Effector memory CD4-positive, alpha-beta T cell (primary cell): Measurements from ENCODE around the gene LDLRAD4.

Source experiments
- DNase-seq, 3 donors: peaks; one replicate each; pipeline ENCODE4 v3.0.0-alpha.2; 2020
- H3K27ac ChIP-seq: 2 replicates; pipeline ENCODE4 v1.7.0; 2013; ENCODE audit warnings: mild to moderate bottlenecking, low read length, moderate library complexity; ENCODE audit not compliant: insufficient read depth, poor library complexity, severe bottlenecking
- H3K27me3 ChIP-seq: replicated peaks from 2 replicates; pipeline ENCODE4 v1.7.0; 2013; ENCODE audit warnings: mild to moderate bottlenecking, low read length; ENCODE audit not compliant: insufficient read depth, control insufficient read depth, poor library complexity, severe bottlenecking
- H3K36me3 ChIP-seq: 2 replicates; pipeline ENCODE4 v1.7.0; 2013; ENCODE audit warnings: mild to moderate bottlenecking, low read length, moderate library complexity; ENCODE audit not compliant: control insufficient read depth, insufficient read depth
- H3K4me1 ChIP-seq: 2 replicates; pipeline ENCODE4 v1.7.0; 2013; ENCODE audit warnings: low read length, mild to moderate bottlenecking; ENCODE audit not compliant: control insufficient read depth, insufficient read depth, poor library complexity, severe bottlenecking
- H3K4me3 ChIP-seq: 2 replicates; pipeline ENCODE4 v1.7.0; 2013; ENCODE audit warnings: low read length, low read depth, mild to moderate bottlenecking; ENCODE audit not compliant: insufficient read depth, poor library complexity, severe bottlenecking
- H3K9me3 ChIP-seq: 2 replicates; pipeline ENCODE4 v1.7.0; 2013; ENCODE audit warnings: mild to moderate bottlenecking, low read length, moderate library complexity; ENCODE audit not compliant: control insufficient read depth

The LDLRAD4 gene

GRCh38 chr18:13245481-13246000 lies 27.0 kb downstream of the LDLRAD4 start:
- H3K27ac ChIP-seq = no peak overlapping the region
- no peaks in the 10 kb centered on the region for H3K27me3 ChIP-seq
- H3K4me3 ChIP-seq = no peak overlapping the region
- H3K36me3 ChIP-seq = no peaks in the 10 kb centered on the region
- H3K9me3 ChIP-seq = no peaks in the 10 kb centered on the region
- no peaks in the 10 kb centered on the region for H3K4me1 ChIP-seq
- no peak for DNase-seq

DNA sequence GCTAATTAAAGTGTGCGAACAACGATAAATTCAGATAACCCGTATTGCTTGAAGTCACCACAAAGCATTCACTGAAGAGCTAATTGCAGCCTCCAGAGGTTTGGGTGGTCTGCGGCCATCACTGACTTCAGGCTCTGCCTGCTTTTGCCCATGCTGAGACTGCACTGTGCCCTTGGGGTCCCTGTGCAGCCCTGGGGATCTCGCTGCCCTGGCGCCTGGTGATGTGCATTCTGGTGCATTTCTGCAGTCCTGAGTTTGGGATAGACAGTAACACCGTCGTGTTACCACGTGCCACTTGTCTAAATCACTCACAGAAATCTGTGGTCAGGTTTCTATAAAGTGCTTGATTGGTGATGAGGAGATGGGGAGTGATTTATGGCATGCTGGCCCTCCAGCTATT lies 27.6 kb downstream of the LDLRAD4 start:
- no peaks in the 10 kb centered on the region for H3K9me3 ChIP-seq
- no peaks in the 10 kb centered on the region for H3K27me3 ChIP-seq
- no peak overlapping the region for H3K27ac ChIP-seq
- H3K4me3 ChIP-seq = no peak overlapping the region
- no peaks in the 10 kb centered on the region for H3K36me3 ChIP-seq
- no peaks in the 10 kb centered on the region for H3K4me1 ChIP-seq
- DNase-seq = no peak

DNA sequence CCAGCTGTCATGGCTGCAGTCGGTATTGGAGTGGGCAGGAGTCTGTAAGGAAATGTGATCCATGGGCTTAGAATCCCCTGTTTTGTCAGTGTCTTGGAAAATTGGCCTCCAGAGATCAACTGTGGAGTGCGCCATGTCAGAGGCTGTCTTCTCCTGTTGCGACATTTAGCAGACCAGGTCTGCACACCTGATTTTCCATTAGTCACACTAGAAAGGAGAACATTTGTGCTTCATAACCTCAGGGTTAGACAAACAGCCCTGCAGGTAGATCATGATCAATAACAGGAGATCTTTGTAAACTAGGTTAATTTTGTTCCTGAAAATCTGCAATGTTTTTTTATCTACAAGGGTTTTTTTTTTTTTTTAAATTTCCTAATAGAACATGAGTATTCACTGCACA lies 28.0 kb downstream of the LDLRAD4 start:
- Histone ChIP-seq H3K4me3 (no peak overlapping the region), H3K9me3 (no peaks in the 10 kb centered on the region), H3K36me3 (no peaks in the 10 kb centered on the region), H3K27ac (no peak overlapping the region), H3K27me3 (no peaks in the 10 kb centered on the region), H3K4me1 (no peaks in the 10 kb centered on the region)
- DNase-seq = no peak

DNA sequence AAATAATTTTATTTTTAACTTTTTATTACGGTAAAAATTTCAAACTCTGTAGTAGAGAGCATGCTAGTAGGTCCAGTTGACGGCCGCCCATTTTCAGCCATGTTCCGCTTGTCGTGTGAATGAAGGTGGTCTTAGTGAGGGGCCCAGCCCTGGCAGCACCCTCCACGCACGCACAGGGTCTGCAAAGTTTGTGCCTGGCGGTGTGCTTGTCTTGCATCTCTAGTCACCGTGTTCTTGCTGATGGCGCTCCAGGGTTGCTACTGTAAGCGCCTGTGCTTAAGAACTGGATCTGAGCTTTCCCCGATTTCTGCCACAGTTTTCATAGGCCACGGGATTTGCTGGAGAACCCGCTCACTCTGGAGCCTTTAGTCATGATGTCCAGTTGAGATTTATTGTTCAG lies 28.9 kb downstream of the LDLRAD4 start:
- DNase-seq = no peak
- Histone ChIP-seq H3K4me1 (no peaks in the 10 kb centered on the region), H3K9me3 (no peaks in the 10 kb centered on the region)

GRCh38 chr18:13252686-13253410 lies 34.3 kb downstream of the LDLRAD4 start:
- Histone ChIP-seq H3K4me3 (no peak overlapping the region), H3K36me3 (no peaks in the 10 kb centered on the region), H3K4me1 (no peaks in the 10 kb centered on the region), H3K27me3 (no peaks in the 10 kb centered on the region), H3K9me3 (no peaks in the 10 kb centered on the region), H3K27ac (no peak overlapping the region)
- DNase-seq = no peak

More for the DNA sequence above, 28.9 kb downstream of the LDLRAD4 start:
- Histone ChIP-seq H3K27me3 (no peaks in the 10 kb centered on the region), H3K4me3 (no peak overlapping the region), H3K36me3 (no peaks in the 10 kb centered on the region), H3K27ac (no peak overlapping the region)

DNA sequence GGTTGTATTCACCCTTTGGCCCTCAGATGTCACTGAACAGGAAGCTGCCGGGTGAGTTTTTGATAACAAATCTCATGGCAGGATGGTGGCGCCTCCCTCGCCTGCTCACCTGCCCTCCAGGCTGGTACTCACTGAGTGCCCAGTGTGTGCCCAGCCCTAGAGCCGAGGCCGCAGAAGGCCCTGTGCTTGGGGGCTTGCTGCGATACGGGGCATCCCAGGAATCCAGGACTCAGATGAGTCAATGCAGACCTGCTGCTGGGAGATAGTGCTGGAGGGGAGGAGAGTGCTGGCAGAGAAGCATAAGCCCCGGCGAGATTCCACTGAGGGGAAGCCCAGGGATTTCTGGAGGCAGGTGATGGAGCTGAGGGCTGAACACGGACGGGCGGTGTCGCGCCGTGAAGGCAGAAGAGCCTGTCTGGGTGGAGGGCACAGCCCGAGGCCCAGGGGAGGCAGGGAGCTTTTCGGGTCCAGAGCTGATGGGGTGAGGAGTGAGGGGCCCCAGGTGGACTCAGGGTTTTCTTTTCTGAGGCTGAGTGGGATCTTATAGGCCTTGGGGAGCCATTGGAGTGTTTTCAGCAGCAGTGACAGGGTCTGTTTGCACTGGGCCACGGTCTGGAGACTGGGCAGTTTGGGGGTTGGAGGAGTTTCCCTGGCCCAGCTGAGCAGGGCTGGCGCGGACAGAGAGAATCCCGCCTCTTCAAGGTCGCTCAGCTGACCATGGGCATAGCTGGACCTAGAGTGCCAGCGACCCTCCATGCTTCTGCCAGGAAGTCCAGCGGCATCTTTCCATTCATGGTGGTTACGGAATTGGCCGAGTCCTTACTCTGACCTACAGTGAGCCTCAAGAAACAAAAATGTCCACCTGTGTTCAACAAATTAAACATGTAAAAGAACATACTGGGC lies 35.5 kb downstream of the LDLRAD4 start:
- Histone ChIP-seq H3K4me3 (no peak overlapping the region), H3K4me1 (no peaks in the 10 kb centered on the region), H3K36me3 (no peaks in the 10 kb centered on the region), H3K27ac (no peak overlapping the region), H3K27me3 (no peaks in the 10 kb centered on the region), H3K9me3 (no peaks in the 10 kb centered on the region)
- DNase-seq = no peak

- Histone ChIP-seq H3K27me3 (no peaks in the 10 kb centered on the region), H3K4me1 (peaks cover 3% of the 10 kb centered on the region), H3K9me3 (no peaks in the 10 kb centered on the region), H3K36me3 (no peaks in the 10 kb centered on the region), H3K4me3 (no peak overlapping the region), H3K27ac (no peak overlapping the region)
- DNase-seq = no peak
Observed at GRCh38 chr18:13254971-13255927, 36.7 kb downstream of the LDLRAD4 start.

- H3K27ac ChIP-seq = no peak overlapping the region
- no peaks in the 10 kb centered on the region for H3K36me3 ChIP-seq
- peaks cover 9% of the 10 kb centered on the region for H3K4me1 ChIP-seq
- DNase-seq = no peak
- H3K4me3 ChIP-seq = no peak overlapping the region
- no peaks in the 10 kb centered on the region for H3K9me3 ChIP-seq
- no peaks in the 10 kb centered on the region for H3K27me3 ChIP-seq
Observed at GRCh38 chr18:13256444-13257305, 38.1 kb downstream of the LDLRAD4 start.
